NCI-H82 treated with DMSO at 0.1 percent for 48 hours (cell line): ENCODE measurements around the gene TCOF1.

Experiments used
- DNase-seq: peaks from one replicate; lab custom pipeline; 2025; ENCODE audit not compliant: unreplicated experiment; lab: John Stamatoyannopoulos, UW

Gene TCOF1

GRCh38 chr5:150389531-150390266 lies 32.2 kb downstream of the TCOF1 start:
- DNase-seq, result no peak

GRCh38 chr5:150391064-150391834 lies 33.8 kb downstream of the TCOF1 start:
- no peak for DNase-seq

GRCh38 chr5:150391986-150392385 lies 34.5 kb downstream of the TCOF1 start:
- no peak for DNase-seq

GRCh38 chr5:150392680-150393079 lies 35.2 kb downstream of the TCOF1 start:
- no peak for DNase-seq

GRCh38 chr5:150393096-150393645 lies 35.7 kb downstream of the TCOF1 start:
- DNase-seq, result no peak

- no peak for DNase-seq
These were observed 36.6 kb downstream of the TCOF1 start for GRCh38 chr5:150394131-150394530.

- no peak for DNase-seq
These were observed 37.6 kb downstream of the TCOF1 start for GRCh38 chr5:150394912-150395687.

GRCh38 chr5:150395688-150395975 lies 38.1 kb downstream of the TCOF1 start:
- DNase-seq, result no peak

GRCh38 chr5:150396267-150396666 lies 38.8 kb downstream of the TCOF1 start:
- no peak for DNase-seq

- no peak for DNase-seq
These were observed 39.8 kb downstream of the TCOF1 start for GRCh38 chr5:150397146-150397781.

GRCh38 chr5:150397782-150398721 lies 40.6 kb downstream of the TCOF1 start:
- no peak for DNase-seq

GRCh38 chr5:150398722-150399523 lies 41.4 kb downstream of the TCOF1 start:
- DNase-seq, result no peak

- no peak for DNase-seq
These were observed 42.2 kb downstream of the TCOF1 start for GRCh38 chr5:150399524-150400211.

- no peak for DNase-seq
These were observed 43.0 kb downstream of the TCOF1 start for GRCh38 chr5:150400316-150401075.

GRCh38 chr5:150401076-150401375 lies 43.5 kb downstream of the TCOF1 start:
- DNase-seq, result no peak

GRCh38 chr5:150401376-150402228 lies 44.1 kb downstream of the TCOF1 start:
- no peak for DNase-seq

GRCh38 chr5:150402229-150402773 lies 44.8 kb downstream of the TCOF1 start:
- DNase-seq, result no peak
